GM11168 (cell line): ENCODE results near the gene PAX2.

Experiments
- in situ Hi-C: fragments of 300-500 bp; cut with MboI; formaldehyde crosslinking; loops from one replicate; pipeline ENCODE4 v1.12.0; 2022; ENCODE audit warnings: low sequenced_read_pairs; ENCODE audit not compliant: unreplicated experiment

The PAX2 gene

DNA sequence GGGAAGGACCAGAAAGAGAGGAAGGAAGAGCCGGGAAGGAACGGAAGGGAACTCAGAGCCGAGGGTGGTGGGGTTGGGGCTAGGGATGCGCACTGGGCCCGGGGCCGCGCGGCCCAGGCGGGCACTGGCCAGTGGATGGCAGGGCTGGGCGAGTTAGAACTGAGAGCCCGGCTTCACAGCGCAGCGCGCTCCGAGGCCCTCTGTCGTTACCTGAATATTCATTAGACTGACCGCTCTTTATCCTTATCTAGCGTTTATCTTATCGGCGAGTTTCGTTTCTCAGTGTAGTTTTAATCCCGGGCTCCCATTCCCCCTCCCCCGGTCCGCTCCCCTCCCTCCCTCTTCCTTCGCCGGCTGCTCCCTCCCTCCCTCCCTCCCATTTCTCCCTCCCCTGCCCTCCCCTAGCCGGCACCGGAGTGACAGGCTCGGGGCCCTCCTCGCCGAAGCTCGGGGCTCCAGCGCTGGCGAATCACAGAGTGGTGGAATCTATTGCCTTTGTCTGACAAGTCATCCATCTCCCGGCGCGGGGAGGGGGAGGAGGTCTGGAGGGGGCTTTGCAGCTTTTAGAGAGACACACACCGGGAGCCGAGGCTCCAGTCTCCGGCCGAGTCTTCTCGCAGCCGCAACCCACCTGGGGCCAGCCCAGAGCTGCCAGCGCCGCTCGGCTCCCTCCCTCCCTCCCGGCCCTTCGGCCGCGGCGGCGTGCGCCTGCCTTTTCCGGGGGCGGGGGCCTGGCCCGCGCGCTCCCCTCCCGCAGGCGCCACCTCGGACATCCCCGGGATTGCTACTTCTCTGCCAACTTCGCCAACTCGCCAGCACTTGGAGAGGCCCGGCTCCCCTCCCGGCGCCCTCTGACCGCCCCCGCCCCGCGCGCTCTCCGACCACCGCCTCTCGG is at the start of gene PAX2:
Gene PAX2 (plus strand): TSS at position 596 of the 895 bp plus-strand sequence. CDS start 679 bp downstream, outside the sequence.
- in situ Hi-C loops = no loop called here

DNA sequence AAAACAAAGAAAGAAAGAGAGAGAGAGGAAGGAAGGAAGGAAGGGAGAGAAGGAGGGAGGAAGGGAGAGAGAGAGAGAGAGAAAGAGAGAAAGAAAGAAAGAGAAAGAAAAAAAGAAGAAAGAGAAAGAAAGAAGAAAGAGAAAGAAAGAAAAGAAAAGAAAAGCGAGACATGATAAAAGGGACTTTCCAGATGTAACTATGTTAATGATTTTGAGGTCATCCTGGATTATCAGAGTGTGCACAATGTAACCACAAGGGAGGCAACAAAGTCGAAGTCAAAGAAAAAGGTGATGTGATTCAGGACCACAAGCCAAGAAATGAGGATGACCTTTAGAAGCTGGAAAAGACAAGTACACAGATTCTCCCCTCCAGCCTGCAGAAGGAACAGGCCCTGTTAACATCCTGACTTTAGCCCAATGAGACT is 48.9 kb upstream of the PAX2 start:
- in situ Hi-C loops = no loop called here

DNA sequence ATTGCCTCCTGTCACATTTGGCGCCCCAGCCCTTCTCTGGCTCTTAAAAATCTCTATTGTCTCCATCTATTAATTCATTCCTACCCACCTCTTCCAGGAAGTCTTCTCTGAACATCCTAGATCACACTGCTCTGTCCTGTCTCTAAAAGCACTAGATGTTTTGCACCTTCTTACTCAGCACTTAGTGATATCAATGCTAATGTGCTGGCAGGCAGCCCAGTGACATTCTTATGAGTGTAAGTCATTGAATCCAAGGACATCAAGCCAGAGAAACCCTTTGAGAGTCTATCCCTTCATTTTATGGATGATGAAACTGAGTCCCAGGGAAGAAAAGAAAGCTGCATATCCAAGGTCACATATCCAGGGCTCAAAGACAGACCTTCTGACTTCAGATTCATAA is 48.3 kb upstream of the PAX2 start:
- in situ Hi-C loops = no loop called here

DNA sequence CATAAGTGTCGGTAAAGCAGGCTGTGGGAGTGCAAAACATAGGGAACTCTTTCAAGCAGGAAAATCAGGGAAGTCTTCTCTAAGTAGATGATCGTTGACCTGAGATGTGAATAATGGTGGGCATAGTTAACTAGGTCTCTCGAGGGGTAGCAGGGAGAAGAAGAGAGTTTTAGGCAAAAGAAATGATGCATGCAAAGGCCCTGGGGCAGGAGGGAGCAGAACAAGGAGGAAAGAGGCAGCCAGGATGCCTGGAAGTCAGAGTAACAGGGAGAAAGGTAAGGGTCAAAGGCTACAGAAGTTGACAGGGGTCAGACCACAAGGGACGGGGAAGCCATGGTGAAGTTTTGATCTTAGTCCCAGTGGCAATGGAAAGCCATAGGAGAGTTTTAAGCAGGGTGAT is 47.8 kb upstream of the PAX2 start:
- in situ Hi-C loops = no loop called here

DNA sequence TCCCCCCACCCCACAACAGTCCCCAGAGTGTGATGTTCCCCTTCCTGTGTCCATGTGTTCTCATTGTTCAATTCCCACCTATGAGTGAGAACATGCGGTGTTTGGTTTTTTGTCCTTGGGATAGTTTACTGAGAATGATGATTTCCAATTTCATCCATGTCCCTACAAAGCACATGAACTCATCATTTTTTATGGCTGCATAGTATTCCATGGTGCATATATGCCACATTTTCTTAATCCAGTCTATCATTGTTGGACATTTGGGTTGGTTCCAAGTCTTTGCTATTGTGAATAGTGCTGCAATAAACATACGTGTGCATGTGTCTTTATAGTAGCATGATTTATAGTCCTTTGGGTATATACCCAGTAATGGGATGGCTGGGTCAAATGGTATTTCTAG is 43.7 kb upstream of the PAX2 start:
- in situ Hi-C loops = loop anchor here (25.0 kb wide), 1 partner anchor 536 kb away; the partner anchor contains the start of gene LBX1

DNA sequence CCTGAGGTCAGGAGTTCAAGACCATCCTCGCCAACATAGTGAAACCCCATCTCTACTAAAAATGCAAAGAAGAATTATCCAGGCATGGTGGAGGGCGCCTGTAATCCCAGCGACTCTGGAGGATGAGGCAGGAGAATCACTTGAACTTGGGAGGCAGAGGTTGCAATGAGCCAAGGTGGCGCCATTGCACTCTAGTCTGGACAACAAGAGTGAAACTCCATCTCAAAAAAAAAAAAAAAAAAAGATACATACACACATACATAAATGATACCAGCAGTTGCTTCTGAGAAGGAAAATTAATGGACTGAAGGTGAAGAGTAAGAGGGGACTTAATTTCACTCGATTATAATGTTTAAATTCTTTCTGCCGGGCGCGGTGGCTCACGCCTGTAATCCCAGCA is 40.2 kb upstream of the PAX2 start:
- in situ Hi-C loops = loop anchor here (25.0 kb wide), 1 partner anchor 532 kb away; the partner anchor contains the start of gene LBX1

DNA sequence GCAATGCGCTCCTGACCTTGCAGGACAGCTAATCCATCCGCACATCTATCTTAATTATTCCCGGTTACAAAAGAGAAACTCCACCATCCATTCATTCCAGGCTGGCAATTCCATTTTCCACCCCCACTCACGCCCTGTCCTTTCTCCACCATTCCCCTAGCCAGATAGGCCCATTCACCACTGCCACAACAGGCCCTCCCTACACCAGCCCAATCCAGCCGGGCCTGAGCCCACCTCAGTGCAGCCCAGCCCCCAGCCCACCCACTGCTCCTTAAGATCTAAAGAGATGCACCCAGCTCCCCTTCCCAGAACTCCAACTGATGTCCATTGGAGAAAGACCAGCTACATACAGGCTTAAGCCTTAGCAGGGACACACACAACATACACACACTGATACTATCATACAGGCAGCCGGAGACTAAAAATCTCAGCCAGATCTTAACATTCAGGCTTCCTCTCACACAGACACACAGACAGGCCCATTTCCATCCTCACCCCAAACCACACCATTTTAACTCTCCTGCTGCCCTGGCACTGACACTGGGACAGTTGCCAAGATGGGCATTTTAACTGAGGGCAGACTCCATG is 38.0 kb upstream of the PAX2 start:
- in situ Hi-C loops = loop anchor here (25.0 kb wide), 1 partner anchor 530 kb away; the partner anchor contains the start of gene LBX1

DNA sequence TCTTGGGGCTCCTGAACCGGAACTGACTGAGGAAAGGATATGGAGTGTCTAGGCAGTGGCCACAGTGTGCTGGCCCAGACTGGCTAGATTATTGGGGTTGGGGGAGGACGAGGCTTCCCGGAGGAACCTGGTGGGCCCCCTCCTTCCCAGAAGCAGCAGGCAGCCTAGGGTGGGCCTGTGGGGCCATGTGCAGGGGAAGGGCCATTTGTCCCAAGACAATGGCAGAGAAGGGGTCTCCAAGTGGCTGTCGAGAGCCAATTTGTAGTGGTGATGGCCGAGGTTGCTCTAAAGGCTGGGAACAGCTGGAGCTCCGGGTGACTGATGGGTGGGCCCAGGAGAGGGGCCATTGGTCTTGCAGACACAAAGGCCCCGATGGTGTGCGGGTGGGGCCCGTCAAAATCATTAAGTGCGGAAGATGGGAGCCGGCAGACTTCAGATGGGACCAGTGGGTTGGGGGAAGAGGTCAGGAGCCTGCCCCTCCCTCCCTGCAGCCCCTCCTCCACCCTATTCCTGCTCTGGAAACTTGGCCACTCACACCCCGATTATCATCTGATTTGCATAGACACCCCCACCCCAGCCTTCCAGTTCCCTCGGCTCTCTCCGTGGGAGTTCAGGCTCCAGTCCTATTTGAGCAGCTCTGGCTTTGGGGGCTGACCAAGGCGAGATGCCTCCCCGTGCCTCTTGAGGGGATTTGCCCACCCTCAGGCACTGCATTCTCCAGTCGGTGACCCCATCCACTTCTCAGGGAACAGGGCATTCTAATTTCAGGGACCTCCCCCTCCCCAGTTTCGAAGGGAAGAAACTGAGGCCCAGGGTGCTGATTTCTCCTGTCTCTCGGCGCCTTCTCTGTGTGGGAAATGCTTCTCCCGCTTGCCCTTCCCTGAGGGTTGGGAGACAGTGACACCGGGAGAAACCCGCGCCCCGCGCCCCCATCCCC is 36.0 kb upstream of the PAX2 start:
- in situ Hi-C loops = loop anchor here (25.0 kb wide), 1 partner anchor 528 kb away; the partner anchor contains the start of gene LBX1

DNA sequence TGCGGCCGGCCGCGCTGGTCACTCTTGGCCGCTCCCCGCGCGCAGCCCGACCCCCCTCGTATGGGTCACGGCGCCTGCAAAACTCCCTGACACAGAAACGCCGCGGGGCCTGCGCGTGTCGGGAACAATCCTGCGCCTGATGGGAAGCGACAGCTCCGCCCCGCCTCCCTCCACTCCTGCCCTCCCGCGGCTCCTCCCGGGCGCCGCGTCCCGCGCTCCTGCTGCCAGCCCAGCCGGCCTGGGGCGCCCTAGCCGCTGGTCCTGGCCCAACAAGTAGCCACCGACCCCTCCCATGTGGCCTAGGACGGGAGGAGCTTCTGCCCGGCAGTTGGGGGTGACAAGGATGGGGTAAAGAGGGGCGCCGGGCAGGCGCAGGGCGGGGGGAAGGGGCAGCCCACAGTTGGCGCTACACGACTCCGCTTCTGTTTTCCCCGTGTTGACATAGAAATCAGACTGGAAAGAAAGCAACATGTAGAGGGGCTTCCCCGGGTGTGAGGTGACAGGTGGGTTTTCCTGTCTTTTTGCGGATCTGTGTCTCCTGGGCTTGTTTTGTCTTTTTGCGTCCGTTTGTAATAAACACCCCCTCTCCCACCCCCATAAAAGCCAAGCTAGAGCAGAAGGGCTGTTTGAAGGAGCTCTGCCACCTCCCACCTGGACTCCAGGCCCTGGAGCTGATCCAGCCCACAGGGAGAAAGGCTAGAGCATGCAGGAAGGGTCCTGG is 35.1 kb upstream of the PAX2 start:
- in situ Hi-C loops = loop anchor here (25.0 kb wide), 1 partner anchor 527 kb away; the partner anchor contains the start of gene LBX1

DNA sequence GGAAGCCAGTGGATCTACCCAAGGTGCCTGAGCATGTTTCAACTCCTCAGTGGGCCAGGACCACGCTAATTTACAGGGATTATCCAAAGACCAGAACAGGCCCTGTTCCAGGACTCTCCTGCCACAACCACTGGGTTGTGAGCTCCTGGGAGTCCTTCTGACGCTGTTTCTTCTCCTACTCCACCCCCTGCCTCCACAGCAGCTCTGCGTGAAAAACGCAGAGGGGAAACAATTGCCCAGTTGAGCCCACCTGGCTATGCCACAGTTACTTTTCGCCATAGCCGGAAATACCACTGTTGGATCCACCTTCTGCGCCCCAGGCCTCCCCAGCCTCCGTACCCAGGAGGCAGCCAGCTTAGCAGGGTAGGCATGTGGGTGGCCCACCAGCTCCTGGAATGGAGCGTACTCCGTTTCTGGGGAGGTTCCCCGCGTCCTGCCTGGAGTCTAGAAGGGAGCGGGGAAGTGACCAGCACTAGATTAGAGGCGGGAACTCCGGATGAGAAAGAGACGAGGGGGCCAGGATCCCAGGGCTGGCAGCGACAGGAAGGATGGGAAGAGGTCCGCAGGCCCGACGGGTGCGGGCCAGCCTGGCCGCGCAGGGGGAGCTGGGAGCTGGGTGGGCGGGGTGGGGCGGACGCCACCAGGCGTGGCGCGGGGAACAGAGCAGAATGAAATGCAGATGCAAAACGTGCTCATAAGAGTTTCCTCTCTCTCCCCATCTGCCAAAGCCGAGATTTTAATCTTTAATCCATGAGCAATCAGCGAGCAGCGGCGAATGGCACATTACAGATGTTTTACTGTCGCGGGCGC is 32.1 kb upstream of the PAX2 start:
- in situ Hi-C loops = loop anchor here (25.0 kb wide), 1 partner anchor 524 kb away; the partner anchor contains the start of gene LBX1

DNA sequence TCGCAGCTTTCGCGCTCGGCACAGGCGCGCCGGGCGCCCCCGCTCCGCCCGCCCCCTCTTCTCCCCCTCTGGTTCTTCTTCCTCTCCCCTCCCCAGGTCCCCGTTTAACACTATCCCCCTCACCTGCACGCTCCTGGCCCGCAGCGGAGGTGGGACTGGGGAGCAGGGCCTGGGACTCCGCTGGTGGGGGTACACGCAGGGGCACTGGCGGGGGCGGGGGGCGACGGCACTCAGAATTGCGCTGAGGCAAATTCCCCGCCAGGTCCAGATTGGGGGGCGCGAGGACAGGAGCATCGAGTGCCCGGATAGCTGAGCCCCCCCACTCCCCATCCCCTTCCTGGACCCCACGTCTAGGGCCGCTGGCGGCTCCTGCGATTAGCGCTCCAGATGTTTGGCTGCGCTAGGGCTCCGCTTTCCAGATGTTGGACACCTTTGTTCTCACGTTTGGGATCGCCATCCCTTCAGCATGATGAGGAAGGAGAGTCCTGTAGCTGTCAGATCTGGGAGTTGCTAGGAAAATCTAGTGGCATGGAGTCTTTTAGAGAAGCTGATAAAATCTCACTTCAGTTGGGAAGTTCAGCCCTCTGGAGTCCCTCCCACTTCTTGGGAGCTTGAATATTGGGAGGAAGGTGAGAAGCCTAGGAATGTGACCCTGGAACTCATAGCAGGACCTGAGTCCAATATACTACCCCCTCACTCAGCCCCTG is 31.4 kb upstream of the PAX2 start:
- in situ Hi-C loops = loop anchor here (25.0 kb wide), 1 partner anchor 523 kb away; the partner anchor contains the start of gene LBX1

DNA sequence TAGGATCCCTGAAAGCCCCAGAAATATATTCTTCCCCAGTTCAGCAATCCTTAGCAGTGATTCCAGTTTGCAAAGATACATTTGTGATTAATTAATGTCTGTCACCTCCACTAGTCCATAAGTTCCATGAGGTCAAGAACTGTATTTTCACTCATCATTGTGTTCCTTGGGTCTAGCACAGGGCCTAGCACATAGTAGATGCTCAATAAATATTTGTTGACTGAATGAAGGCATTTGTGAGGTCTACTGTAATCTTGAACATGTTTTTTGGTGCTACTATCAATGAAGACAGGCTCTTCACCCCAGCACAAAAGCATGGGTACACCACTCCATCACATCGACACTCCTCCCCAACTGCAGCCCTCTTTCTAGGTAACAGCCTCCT is 30.8 kb upstream of the PAX2 start:
- in situ Hi-C loops = loop anchor here (25.0 kb wide), 1 partner anchor 523 kb away; the partner anchor contains the start of gene LBX1

DNA sequence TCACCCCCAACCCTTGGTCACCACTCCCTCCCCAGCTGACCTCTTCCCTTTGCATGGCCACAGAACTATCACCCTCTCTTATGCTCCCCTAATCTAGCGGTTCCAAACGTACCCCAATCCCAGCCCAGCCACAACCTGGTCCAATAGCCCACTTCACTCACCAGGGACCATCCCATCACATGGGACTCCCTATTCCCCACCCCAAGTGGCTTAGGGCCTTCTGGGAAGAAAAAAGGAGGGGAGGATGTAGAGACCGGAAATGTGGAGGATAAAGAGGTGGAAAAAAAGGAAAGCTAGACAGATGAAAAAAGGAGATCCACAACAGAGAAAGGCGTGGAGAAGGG is 30.3 kb upstream of the PAX2 start:
- in situ Hi-C loops = loop anchor here (25.0 kb wide), 1 partner anchor 522 kb away; the partner anchor contains the start of gene LBX1

DNA sequence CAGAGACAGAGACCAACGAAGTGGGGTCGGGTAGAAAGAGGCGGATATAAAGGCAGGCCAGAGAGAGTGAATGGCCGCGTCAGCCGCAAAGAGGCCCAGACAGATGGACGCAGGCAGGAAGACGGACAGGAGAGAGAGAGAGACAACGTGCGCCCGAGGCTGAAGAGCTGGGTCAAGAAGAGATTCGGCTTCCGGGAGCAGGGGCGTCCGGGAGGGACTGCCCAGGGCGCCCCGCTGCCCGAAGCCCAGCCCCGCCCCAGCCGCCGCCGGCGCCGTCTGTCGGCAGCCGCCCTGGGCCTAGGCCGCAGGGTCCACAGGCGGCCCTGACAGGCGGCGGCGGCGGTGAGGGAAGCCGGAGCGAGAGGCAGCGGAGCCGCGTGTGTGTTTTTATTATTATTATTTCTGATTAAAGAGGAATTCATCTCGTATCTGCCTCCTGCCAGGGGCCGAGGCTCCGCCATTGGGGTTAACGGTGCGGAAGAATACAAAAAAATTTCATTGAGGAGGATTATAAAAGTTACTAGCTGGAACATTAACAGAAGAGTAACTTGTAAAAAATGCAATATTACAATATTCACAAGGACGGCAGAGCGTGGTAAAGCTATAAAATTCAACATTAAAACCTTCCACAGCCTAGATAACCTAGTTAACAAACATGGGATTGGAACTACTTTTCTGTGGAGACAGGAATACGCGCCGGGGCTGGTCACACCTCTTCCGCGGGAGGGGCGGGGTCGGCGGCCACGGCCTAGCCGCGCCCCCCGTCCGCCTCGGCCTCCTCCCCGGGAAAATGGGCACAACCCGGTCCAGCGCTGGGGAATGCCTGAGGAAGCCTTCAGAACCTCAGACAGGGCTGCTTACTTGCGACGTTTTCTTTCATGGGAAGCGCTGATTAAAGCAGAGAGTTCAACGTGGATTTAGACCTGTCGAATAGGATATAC is 29.7 kb upstream of the PAX2 start:
- in situ Hi-C loops = loop anchor here (25.0 kb wide), 1 partner anchor 522 kb away; the partner anchor contains the start of gene LBX1

DNA sequence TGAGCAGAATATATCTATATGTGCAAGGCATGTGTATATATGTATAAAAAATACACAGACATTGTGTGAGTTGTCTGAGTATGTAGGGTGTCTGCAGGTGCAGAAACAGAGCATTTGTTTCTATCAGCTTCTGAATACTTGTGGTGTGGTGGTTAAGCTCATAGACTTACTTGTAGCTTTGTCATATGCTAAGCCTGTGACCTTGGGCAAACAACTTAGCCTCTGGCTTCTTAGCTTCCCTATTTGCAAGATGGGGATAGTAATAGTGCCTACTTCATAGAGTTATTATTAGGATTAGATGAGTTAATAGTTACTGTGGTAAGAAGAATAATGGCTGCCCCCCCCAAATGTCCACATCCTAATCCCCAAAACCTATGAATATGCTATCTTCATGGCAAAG is 28.2 kb upstream of the PAX2 start:
- in situ Hi-C loops = loop anchor here (25.0 kb wide), 1 partner anchor 520 kb away; the partner anchor contains the start of gene LBX1

DNA sequence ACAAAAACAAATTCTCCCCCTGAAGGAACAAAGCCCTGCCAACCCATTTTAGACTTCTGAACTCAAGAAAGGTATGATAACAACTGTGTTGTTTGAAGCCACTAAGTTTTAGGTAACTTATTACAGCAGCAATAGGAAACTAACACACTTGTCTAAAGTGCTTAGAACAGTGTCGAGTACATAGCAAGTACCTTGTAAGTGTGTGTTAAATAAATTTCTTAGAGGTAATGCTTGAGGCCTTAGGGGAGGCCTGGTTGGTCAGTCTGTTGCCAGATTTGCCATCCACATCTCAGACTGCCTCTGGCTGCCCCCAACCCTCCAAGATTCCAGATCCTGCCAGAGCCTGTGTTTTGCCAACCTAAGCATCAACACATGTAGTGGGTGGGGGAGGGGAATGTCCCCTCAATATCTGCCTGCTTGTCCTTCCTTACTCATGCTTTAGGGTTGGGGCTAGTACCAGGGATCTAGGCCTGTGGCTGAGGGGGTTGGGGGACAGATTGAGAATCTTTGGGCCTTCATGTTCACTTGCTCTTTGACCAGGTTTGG is 27.1 kb upstream of the PAX2 start:
- in situ Hi-C loops = loop anchor here (25.0 kb wide), 1 partner anchor 519 kb away; the partner anchor contains the start of gene LBX1
